Mesendoderm (in vitro differentiated cells): ENCODE measurements around the gene ERBB4.

Experiments
- DNase-seq: peaks from one replicate; pipeline ENCODE4 v3.0.0; 2013
- H2AK5ac ChIP-seq: 2 replicates; pipeline ENCODE4 v1.6.1; 2013; ENCODE audit warnings: low read length, inconsistent platforms
- H2BK120ac ChIP-seq: 2 replicates; pipeline ENCODE4 v1.6.1; 2013; ENCODE audit warnings: low read depth, mild to moderate bottlenecking, low read length, moderate library complexity, mixed read lengths
- H2BK15ac ChIP-seq: replicated peaks from 2 replicates; pipeline ENCODE4 v1.6.1; 2013; ENCODE audit warnings: low read depth, mild to moderate bottlenecking, moderate library complexity
- H2BK5ac ChIP-seq: 2 replicates; pipeline ENCODE4 v1.6.1; 2013; ENCODE audit warnings: low read length, inconsistent platforms
- H3K18ac ChIP-seq: 2 replicates; pipeline ENCODE4 v1.6.1; 2013; ENCODE audit warnings: mild to moderate bottlenecking, low read length, mixed read lengths
- H3K23ac ChIP-seq: one replicate; pipeline ENCODE4 v1.6.1; 2013; ENCODE audit warnings: low read length
- H3K27ac ChIP-seq: 2 replicates; pipeline ENCODE4 v1.5.1; 2013; ENCODE audit warnings: low read depth, mild to moderate bottlenecking, inconsistent platforms, low read length, moderate library complexity
- H3K27me3 ChIP-seq: 2 replicates; pipeline ENCODE4 v1.6.1; 2013; ENCODE audit warnings: low read length, control low read depth, mild to moderate bottlenecking, inconsistent platforms; ENCODE audit not compliant: insufficient read depth, poor library complexity
- H3K36me3 ChIP-seq: 2 replicates; pipeline ENCODE4 v1.6.1; 2013; ENCODE audit warnings: low read length, inconsistent platforms; ENCODE audit not compliant: control insufficient read depth, insufficient read depth
- H3K4ac ChIP-seq: one replicate; pipeline ENCODE4 v1.6.1; 2013; ENCODE audit warnings: low read depth, mild to moderate bottlenecking, low read length, moderate library complexity
- H3K4me1 ChIP-seq: 2 replicates; pipeline ENCODE4 v1.6.1; 2013; ENCODE audit warnings: low read depth, low read length, inconsistent platforms; ENCODE audit not compliant: control insufficient read depth
- H3K4me2 ChIP-seq: 2 replicates; pipeline ENCODE4 v1.6.1; 2013; ENCODE audit warnings: low read length
- H3K4me3 ChIP-seq: 2 replicates; pipeline ENCODE4 v1.5.1; 2013; ENCODE audit warnings: mild to moderate bottlenecking, low read length
- H3K56ac ChIP-seq: one replicate; pipeline ENCODE4 v1.6.1; 2013; ENCODE audit warnings: low read length
- H3K79me1 ChIP-seq: 2 replicates; pipeline ENCODE4 v1.6.1; 2013; ENCODE audit warnings: low read length, inconsistent platforms
- H3K79me2 ChIP-seq: 2 replicates; pipeline ENCODE4 v1.6.1; 2013; ENCODE audit warnings: mild to moderate bottlenecking, low read length; ENCODE audit not compliant: control insufficient read depth, insufficient read depth
- H3K9ac ChIP-seq: 2 replicates; pipeline ENCODE4 v1.6.1; 2013; ENCODE audit warnings: low read length, inconsistent platforms
- H4K5ac ChIP-seq: one replicate; pipeline ENCODE4 v1.6.1; 2013; ENCODE audit warnings: low read length
- H4K8ac ChIP-seq: one replicate; pipeline ENCODE4 v1.6.1; 2013; ENCODE audit warnings: low read depth, mild to moderate bottlenecking, control low read depth, low read length, moderate library complexity
- WGBS: extraction: QIAGEN DNeasy Blood & Tissue Kit; methylation state at CpG from one replicate; pipeline ENCODE4 v1.1.7; 2013; ENCODE audit warnings: low lambda C conversion rate, missing lambda C conversion rate; ENCODE audit not compliant: insufficient coverage; ENCODE audit errors: extremely low coverage; 5-methylcytosine and 5-hydroxymethylcytosine counted together

The ERBB4 gene

DNA sequence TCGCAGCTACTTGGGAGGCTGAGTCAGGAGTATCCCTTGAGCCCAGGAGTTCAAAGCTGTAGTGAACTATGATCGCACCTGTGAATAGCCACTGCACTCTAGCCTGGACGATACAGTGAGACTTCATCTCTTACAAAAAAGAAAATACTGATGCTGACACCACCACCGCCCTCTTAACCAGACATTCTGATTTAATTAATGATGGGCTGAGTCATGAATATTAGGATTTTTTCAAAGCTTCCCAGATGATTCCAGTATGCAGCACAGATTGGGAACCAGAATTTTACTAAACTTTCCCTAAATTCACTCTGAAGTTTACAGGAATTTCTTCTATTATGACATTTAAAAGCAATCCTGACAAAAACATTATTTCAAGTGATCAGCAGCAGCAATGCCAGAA, 130.1 kb downstream of the ERBB4 start:
- no CpG with 5 or more reads among the region's 4 CpGs for WGBS
- H2BK120ac ChIP-seq: no peak overlapping the region
- H3K79me2 ChIP-seq: no peaks in the 10 kb centered on the region
- no peak for DNase-seq
- no peak overlapping the region for H4K8ac ChIP-seq
- no peak overlapping the region for H2BK5ac ChIP-seq
- no peak overlapping the region for H4K5ac ChIP-seq
- H3K27me3 ChIP-seq: no peaks in the 10 kb centered on the region
- H3K56ac ChIP-seq: no peak overlapping the region
- H3K27ac ChIP-seq: no peak overlapping the region
- H3K4me2 ChIP-seq: no peak overlapping the region
- no peak overlapping the region for H2BK15ac ChIP-seq
- H2AK5ac ChIP-seq: no peak overlapping the region
- H3K4ac ChIP-seq: no peak overlapping the region
- no peaks in the 10 kb centered on the region for H3K36me3 ChIP-seq
- H3K4me3 ChIP-seq: no peak overlapping the region
- H3K79me1 ChIP-seq: no peaks in the 10 kb centered on the region
- H3K23ac ChIP-seq: no peak overlapping the region
- no peak overlapping the region for H3K9ac ChIP-seq
- no peaks in the 10 kb centered on the region for H3K4me1 ChIP-seq
- no peak overlapping the region for H3K18ac ChIP-seq

DNA sequence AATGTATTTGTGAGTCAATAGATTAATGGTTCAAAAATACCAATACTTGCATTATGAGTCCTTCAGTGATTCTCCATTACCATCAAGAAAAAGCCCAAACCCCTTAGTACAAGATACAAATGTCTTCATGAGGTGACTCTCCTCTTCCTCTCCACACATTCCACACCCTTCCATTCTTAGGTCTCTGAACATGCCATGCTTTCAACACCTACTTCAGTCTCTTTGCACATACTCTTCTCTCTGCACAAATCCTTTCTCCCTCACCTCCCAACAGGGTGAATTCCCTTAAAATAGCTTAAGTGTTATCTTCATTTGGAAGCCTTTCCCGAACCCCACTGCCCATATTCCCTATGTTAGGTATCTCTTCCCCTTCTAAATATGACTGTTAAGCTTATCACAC, 131.9 kb downstream of the ERBB4 start:
- Histone ChIP-seq H3K27ac (no peak overlapping the region), H2BK5ac (no peak overlapping the region), H2BK15ac (no peak overlapping the region), H3K27me3 (no peaks in the 10 kb centered on the region), H3K4ac (no peak overlapping the region), H3K56ac (no peak overlapping the region), H3K4me1 (no peaks in the 10 kb centered on the region), H4K5ac (no peak overlapping the region), H3K79me1 (no peaks in the 10 kb centered on the region), H3K4me3 (no peak overlapping the region), H2AK5ac (no peak overlapping the region), H3K9ac (no peak overlapping the region), H3K18ac (no peak overlapping the region), H4K8ac (no peak overlapping the region), H3K36me3 (no peaks in the 10 kb centered on the region), H2BK120ac (no peak overlapping the region), H3K79me2 (no peaks in the 10 kb centered on the region), H3K23ac (no peak overlapping the region), H3K4me2 (no peak overlapping the region)
- WGBS: no CpG with 5 or more reads among the region's 1 CpG
- DNase-seq: no peak

DNA sequence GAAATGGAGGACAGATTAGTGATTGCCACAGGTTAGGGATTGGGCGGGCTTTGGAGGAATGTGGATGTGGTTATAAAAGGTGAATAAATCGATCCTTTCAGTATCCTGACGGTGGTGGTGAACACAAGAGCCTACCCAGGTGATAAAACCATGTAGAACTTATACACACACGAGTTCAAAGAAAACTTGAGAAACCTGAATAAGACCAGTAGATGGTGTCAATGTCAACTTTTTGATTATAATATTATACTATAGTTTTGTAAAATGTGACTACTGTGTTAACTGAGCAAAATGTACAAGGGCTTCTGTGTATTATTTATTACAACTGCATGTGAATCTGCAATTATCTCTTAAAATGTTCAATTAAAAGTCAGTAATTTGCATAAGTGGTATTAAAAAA, 136.3 kb downstream of the ERBB4 start:
- Histone ChIP-seq H3K4me3 (no peak overlapping the region), H3K36me3 (no peaks in the 10 kb centered on the region), H3K4me1 (no peaks in the 10 kb centered on the region)

GRCh38 chr2:212398316-212398715, 140.3 kb downstream of the ERBB4 start:
- no peak overlapping the region for H3K4me3 ChIP-seq
- WGBS: no CpG with 5 or more reads among the region's 1 CpG
- no peak overlapping the region for H3K23ac ChIP-seq
- H3K27ac ChIP-seq: no peak overlapping the region
- H3K4me1 ChIP-seq: no peaks in the 10 kb centered on the region
- DNase-seq: no peak
- no peak overlapping the region for H2BK15ac ChIP-seq
- H4K5ac ChIP-seq: no peak overlapping the region
- H3K4ac ChIP-seq: no peak overlapping the region
- no peaks in the 10 kb centered on the region for H3K27me3 ChIP-seq
- H3K18ac ChIP-seq: no peak overlapping the region
- H3K4me2 ChIP-seq: no peak overlapping the region
- no peaks in the 10 kb centered on the region for H3K36me3 ChIP-seq
- no peak overlapping the region for H3K56ac ChIP-seq
- no peaks in the 10 kb centered on the region for H3K79me2 ChIP-seq
- no peak overlapping the region for H2BK5ac ChIP-seq
- no peak overlapping the region for H2BK120ac ChIP-seq
- H2AK5ac ChIP-seq: no peak overlapping the region
- H4K8ac ChIP-seq: no peak overlapping the region
- no peaks in the 10 kb centered on the region for H3K79me1 ChIP-seq
- no peak overlapping the region for H3K9ac ChIP-seq

More for the DNA sequence above, 136.3 kb downstream of the ERBB4 start:
- Histone ChIP-seq H3K79me1 (no peaks in the 10 kb centered on the region), H4K8ac (no peak overlapping the region), H2BK15ac (no peak overlapping the region), H3K56ac (no peak overlapping the region), H3K27ac (no peak overlapping the region), H3K79me2 (no peaks in the 10 kb centered on the region), H3K23ac (no peak overlapping the region), H3K18ac (no peak overlapping the region), H3K4me2 (no peak overlapping the region), H2BK5ac (no peak overlapping the region), H2BK120ac (no peak overlapping the region), H2AK5ac (no peak overlapping the region), H3K9ac (no peak overlapping the region), H4K5ac (no peak overlapping the region), H3K27me3 (no peaks in the 10 kb centered on the region), H3K4ac (no peak overlapping the region)
- no CpG with 5 or more reads among the region's 4 CpGs for WGBS
- DNase-seq: no peak

DNA sequence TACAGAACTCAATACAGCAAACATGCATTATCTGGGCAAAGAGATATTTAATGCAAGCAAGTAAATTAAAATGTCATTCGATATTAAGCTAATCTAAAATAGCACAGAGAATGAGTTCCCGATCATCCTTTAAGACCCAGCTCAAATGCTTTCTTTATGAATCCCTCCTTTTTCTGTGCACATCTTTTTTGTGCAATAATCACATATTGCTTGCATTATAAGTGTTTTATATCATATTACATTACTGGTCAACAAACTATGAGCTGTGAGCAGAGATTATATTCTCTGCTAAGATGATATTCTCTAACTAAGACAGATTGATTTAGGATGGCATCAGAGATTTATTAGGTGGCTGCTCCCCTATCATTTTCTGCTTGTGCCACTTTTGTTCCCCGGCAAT, 146.1 kb downstream of the ERBB4 start:
- WGBS: no CpG with 5 or more reads among the region's 3 CpGs
- H4K8ac ChIP-seq: no peak overlapping the region
- no peak overlapping the region for H3K4me3 ChIP-seq
- H3K27ac ChIP-seq: no peak overlapping the region
- no peaks in the 10 kb centered on the region for H3K4me1 ChIP-seq
- no peak overlapping the region for H2BK120ac ChIP-seq
- no peak overlapping the region for H3K4me2 ChIP-seq
- no peak overlapping the region for H3K4ac ChIP-seq
- no peaks in the 10 kb centered on the region for H3K79me2 ChIP-seq
- H3K27me3 ChIP-seq: no peaks in the 10 kb centered on the region
- H3K56ac ChIP-seq: no peak overlapping the region
- H2BK15ac ChIP-seq: no peak overlapping the region
- H4K5ac ChIP-seq: no peak overlapping the region
- no peak overlapping the region for H3K9ac ChIP-seq
- H3K79me1 ChIP-seq: no peaks in the 10 kb centered on the region
- no peak overlapping the region for H3K18ac ChIP-seq
- no peak overlapping the region for H2AK5ac ChIP-seq
- H2BK5ac ChIP-seq: no peak overlapping the region
- DNase-seq: no peak
- H3K36me3 ChIP-seq: no peaks in the 10 kb centered on the region
- no peak overlapping the region for H3K23ac ChIP-seq

DNA sequence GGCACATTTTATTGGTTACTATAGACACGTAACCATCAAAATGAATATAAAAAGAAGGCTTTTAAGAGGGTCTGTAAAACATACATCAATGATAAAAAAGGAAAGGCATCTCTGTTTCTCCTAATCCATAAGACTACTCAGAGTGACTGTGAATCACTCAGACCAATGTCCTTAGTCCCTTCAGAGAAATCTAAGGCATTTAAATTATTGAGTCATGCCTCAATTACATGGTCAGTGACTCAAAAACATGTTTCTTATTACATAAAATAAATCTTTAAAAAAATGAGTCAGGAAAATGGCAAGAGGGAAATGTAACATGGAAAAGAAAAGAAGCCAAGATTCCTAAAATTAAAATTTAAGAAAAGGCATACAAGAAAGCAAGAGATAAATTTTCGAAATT, 146.6 kb downstream of the ERBB4 start:
- H4K8ac ChIP-seq: no peak overlapping the region
- H2BK120ac ChIP-seq: no peak overlapping the region
- no peaks in the 10 kb centered on the region for H3K79me2 ChIP-seq
- no peaks in the 10 kb centered on the region for H3K4me1 ChIP-seq
- H3K36me3 ChIP-seq: no peaks in the 10 kb centered on the region
- no peak overlapping the region for H3K23ac ChIP-seq
- H3K79me1 ChIP-seq: no peaks in the 10 kb centered on the region
- no peak overlapping the region for H2BK15ac ChIP-seq
- no peak overlapping the region for H4K5ac ChIP-seq
- no peak overlapping the region for H3K9ac ChIP-seq
- no peaks in the 10 kb centered on the region for H3K27me3 ChIP-seq
- no peak overlapping the region for H3K18ac ChIP-seq
- no peak overlapping the region for H2AK5ac ChIP-seq
- H3K4me2 ChIP-seq: no peak overlapping the region
- H3K4me3 ChIP-seq: no peak overlapping the region
- H3K27ac ChIP-seq: no peak overlapping the region
- DNase-seq: no peak
- no peak overlapping the region for H3K56ac ChIP-seq
- no peak overlapping the region for H2BK5ac ChIP-seq
- no peak overlapping the region for H3K4ac ChIP-seq
- no CpG with 5 or more reads among the region's 2 CpGs for WGBS
